ENCODE measurements around the gene ARMH2. TPM values are rescaled to one million over a fixed set of nuclear protein-coding genes. Genes with fewer than 3 reads are reported as not detected.
A peak's percentile ranks its signal among the peaks of the same experiment; 100 is the strongest.

ARMH2 gene
- total RNA-seq, 8 experiments from 2014 or later, result 0.25 to 0.59 TPM; not detected in 6

DNA sequence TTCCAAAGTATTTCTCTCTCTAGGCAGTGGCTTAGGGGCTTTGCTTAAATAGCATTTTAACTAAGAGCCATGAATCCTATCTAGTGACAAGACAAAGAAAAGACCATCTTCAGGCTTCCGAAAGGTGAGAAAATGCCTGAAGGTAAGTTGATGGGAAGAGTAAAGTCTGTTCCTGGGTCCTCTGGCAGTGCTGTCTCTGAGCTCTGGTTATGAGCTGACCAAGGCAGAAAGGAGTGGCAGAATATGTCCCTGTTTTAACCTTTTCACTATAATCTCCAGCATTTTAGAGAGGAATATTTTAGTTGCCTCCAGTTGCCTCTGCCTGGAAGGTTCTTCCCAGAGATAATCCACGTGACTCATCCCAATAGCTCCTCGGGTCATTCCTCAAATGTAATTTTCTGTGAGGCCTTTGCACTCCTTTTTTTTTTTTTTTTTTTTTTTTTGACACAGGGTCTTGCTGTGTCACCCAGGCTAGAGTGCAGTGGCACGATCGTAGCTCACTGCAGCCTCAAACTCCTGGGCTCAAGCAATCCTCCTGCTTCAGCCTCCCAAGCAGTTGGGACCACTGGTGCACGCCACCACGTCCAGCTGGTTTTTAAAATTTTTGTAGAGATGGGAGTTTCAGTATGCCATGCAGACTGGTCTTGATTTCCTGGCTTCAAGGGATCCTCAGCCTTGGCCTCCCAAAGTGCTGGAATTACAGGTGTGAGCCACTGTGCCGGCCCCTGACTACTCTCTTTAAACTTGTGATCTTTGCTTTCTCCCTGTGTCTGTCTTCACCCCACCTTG is 3.7 kb upstream of the ARMH2 start:
- WGBS, 10 experiments, result 43 to 100% (median 88%) methylated on average over 2 to 6 of the region's 8 CpGs
- in situ Hi-C loops (cut with MboI; ENCODE audit: low pct_unique_long_range_greater_than_20kb in 2 of 9, low sequenced_read_pairs in 9 of 9, unreplicated experiment in 9 of 9), result no loop called here
- H3K27ac ChIP-seq, result no peak overlapping the region
- ATAC-seq (replicated peaks in 6 of 8), result no peak
- H3K4me3 ChIP-seq, result no peak overlapping the region
- peaks cover 0 to 3% of the 10 kb centered on the region in 2 donors for H3K4me1 ChIP-seq (replicated peaks in 1 of 2)

GRCh38 chr6:24799541-24799915 is 811 bp upstream of the ARMH2 start:
- Histone ChIP-seq H3K27ac (no peak overlapping the region), H3K4me3 (no peak overlapping the region), H3K4me1 (replicated peaks in 1 of 2) (peaks cover 0 to 3% of the 10 kb centered on the region in 2 donors)
- WGBS, 10 experiments, result 60 to 100% (median 91%) methylated on average over 1 of the region's 1 CpG; no CpG with 5 or more reads in 3 of the 10 experiments
- ATAC-seq (replicated peaks in 6 of 8), result no peak
- in situ Hi-C loops (cut with MboI; ENCODE audit: low pct_unique_long_range_greater_than_20kb in 2 of 9, low sequenced_read_pairs in 9 of 9, unreplicated experiment in 9 of 9), result no loop called here

- peaks cover 0 to 3% of the 10 kb centered on the region in 2 donors for H3K4me1 ChIP-seq (replicated peaks in 1 of 2)
- in situ Hi-C loops (cut with MboI; ENCODE audit: low pct_unique_long_range_greater_than_20kb in 2 of 9, low sequenced_read_pairs in 9 of 9, unreplicated experiment in 9 of 9), result no loop called here
- no peak for ATAC-seq (replicated peaks in 6 of 8)
- 70 to 93% (median 88%) methylated on average over 2 to 5 of the region's 6 CpGs; no CpG with 5 or more reads in 1 of the 10 experiments for WGBS, 10 experiments
- H3K27ac ChIP-seq, result no peak overlapping the region
- no peak overlapping the region for H3K4me3 ChIP-seq
Observed at GRCh38 chr6:24797596-24798216, 1.0 kb downstream of the ARMH2 start.

DNA sequence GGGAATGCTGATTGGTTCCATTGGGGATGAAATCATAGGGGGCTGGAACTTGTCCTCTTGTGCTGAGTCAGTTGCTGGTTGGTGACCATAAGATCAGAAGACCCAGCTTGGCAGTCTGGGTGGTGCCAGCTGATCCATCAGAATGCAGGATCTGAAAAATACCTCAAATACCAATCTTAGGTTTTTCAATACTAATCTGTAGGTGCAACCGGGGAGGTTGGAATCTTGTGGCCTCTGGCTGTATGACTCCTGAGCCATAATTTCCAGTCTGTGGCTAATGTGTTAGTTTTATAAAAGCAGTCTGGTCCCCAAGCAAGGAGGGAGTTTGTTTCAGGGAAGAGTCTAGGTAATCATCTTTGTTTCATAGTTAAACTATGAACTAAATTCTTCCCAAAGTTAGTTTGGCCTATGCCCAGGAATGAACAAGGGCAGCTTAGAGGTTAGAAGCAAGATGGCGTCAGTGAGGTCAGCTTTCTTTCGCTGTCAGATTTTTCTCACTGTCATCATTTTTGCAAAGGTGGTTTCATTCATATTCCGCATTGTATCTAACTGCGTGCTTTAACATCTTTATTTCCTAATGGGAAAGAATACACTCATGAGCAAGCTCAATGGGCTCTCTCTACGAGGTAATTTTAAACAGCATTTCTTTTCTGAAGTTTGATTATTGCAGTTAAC is 2.0 kb downstream of the ARMH2 start:
- no peak overlapping the region for H3K4me3 ChIP-seq
- WGBS, 10 experiments, result 89 to 100% (median 95%) methylated on average over 2 to 6 of the region's 6 CpGs; no CpG with 5 or more reads in 1 of the 10 experiments
- H3K4me1 ChIP-seq (replicated peaks in 1 of 2), result peaks cover 0 to 3% of the 10 kb centered on the region in 2 donors
- H3K27ac ChIP-seq, result no peak overlapping the region
- ATAC-seq (replicated peaks in 6 of 8), result no peak
- in situ Hi-C loops (cut with MboI; ENCODE audit: low pct_unique_long_range_greater_than_20kb in 2 of 9, low sequenced_read_pairs in 9 of 9, unreplicated experiment in 9 of 9), result no loop called here

- Histone ChIP-seq H3K4me1 (replicated peaks in 1 of 2) (peaks cover 0 to 3% of the 10 kb centered on the region in 2 donors), H3K4me3 (no peak overlapping the region), H3K27ac (no peak overlapping the region)
- 61 to 100% (median 85%) methylated on average over 2 of the region's 2 CpGs; no CpG with 5 or more reads in 4 of the 10 experiments for WGBS, 10 experiments
- in situ Hi-C loops (cut with MboI; ENCODE audit: low pct_unique_long_range_greater_than_20kb in 2 of 9, low sequenced_read_pairs in 9 of 9, unreplicated experiment in 9 of 9), result no loop called here
- no peak for ATAC-seq (replicated peaks in 6 of 8)
Observed at GRCh38 chr6:24795106-24795505, 3.6 kb downstream of the ARMH2 start.

- ATAC-seq (replicated peaks in 6 of 8), result no peak
- 58 to 100% (median 92%) methylated on average over 2 to 4 of the region's 4 CpGs for WGBS, 10 experiments
- H3K4me1 ChIP-seq (replicated peaks in 1 of 2), result no peaks in the 10 kb centered on the region
- no peak overlapping the region for H3K4me3 ChIP-seq
- in situ Hi-C loops (cut with MboI; ENCODE audit: low pct_unique_long_range_greater_than_20kb in 2 of 9, low sequenced_read_pairs in 9 of 9, unreplicated experiment in 9 of 9), result no loop called here
- H3K27ac ChIP-seq, result no peak overlapping the region
Observed at GRCh38 chr6:24788031-24788665, 10.6 kb downstream of the ARMH2 start.

DNA sequence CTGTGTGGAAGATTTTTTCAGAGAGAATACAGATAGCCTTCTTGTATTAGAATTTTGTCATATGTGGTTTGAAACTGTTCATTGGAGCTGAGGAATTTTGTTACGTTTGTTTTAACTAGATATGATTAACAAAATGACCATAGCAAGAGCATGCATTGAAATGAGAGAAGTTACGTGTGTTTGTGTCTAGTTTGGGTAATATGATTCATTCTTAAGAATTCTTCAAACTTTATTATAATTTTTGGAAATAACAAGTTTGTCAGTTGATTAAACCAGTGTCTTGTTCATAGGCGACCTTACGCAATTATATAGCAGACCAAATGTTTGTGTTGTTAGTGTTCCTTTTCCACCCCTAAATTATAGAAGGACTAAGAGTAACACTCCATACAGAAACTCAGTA is 18.5 kb downstream of the ARMH2 start:
- no peak overlapping the region for H3K27ac ChIP-seq
- in situ Hi-C loops (cut with MboI; ENCODE audit: low pct_unique_long_range_greater_than_20kb in 2 of 9, low sequenced_read_pairs in 9 of 9, unreplicated experiment in 9 of 9), result no loop called here
- no peak overlapping the region for H3K4me3 ChIP-seq
- WGBS, 10 experiments, result 87 to 100% (median 100%) methylated on average over 1 to 4 of the region's 4 CpGs
- peaks cover 7 to 8% of the 10 kb centered on the region in 2 donors for H3K4me1 ChIP-seq (replicated peaks in 1 of 2)
- ATAC-seq (replicated peaks in 6 of 8), result no peak

GRCh38 chr6:24779416-24780016 is 19.2 kb downstream of the ARMH2 start:
- Histone ChIP-seq H3K4me1 (replicated peaks in 1 of 2) (peaks cover 7 to 8% of the 10 kb centered on the region in 2 donors), H3K27ac (no peak overlapping the region), H3K4me3 (no peak overlapping the region)
- WGBS, 10 experiments, result 68 to 100% (median 88%) methylated on average over 2 to 3 of the region's 3 CpGs; no CpG with 5 or more reads in 2 of the 10 experiments
- in situ Hi-C loops (cut with MboI; ENCODE audit: low pct_unique_long_range_greater_than_20kb in 2 of 9, low sequenced_read_pairs in 9 of 9, unreplicated experiment in 9 of 9), result no loop called here
- ATAC-seq (replicated peaks in 6 of 8), result no peak

- Histone ChIP-seq H3K4me3 (no peak overlapping the region), H3K4me1 (replicated peaks in 1 of 2) (peaks cover 8 to 12% of the 10 kb centered on the region in 2 donors), H3K27ac (no peak overlapping the region)
- ATAC-seq (replicated peaks in 6 of 8), result no peak
- in situ Hi-C loops (cut with MboI; ENCODE audit: low pct_unique_long_range_greater_than_20kb in 2 of 9, low sequenced_read_pairs in 9 of 9, unreplicated experiment in 9 of 9), result no loop called here
Observed at GRCh38 chr6:24778878-24779277, 19.8 kb downstream of the ARMH2 start.

DNA sequence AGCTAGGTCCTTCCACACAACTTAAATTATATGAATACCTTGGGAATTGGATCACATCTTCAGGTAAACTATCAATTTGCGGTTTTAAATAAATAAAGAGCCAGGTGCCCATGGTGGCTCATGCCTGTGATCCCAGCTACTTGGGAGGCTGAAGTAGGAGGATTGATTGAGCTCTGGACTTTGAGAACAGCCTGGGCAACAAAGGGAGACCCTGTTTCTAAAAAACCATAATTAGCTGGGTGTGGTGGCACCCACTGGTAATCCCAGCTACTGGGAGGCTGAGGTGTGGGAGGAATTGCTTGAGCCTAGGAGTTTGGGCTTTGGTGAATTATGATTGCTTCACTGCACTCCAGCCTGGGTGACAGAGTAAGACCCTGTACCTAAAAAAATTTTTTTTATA is 20.6 kb downstream of the ARMH2 start:
- in situ Hi-C loops (cut with MboI; ENCODE audit: low pct_unique_long_range_greater_than_20kb in 2 of 9, low sequenced_read_pairs in 9 of 9, unreplicated experiment in 9 of 9), result no loop called here
- WGBS, 10 experiments, result 80 to 100% (median 100%) methylated on average over 1 of the region's 1 CpG; no CpG with 5 or more reads in 5 of the 10 experiments

DNA sequence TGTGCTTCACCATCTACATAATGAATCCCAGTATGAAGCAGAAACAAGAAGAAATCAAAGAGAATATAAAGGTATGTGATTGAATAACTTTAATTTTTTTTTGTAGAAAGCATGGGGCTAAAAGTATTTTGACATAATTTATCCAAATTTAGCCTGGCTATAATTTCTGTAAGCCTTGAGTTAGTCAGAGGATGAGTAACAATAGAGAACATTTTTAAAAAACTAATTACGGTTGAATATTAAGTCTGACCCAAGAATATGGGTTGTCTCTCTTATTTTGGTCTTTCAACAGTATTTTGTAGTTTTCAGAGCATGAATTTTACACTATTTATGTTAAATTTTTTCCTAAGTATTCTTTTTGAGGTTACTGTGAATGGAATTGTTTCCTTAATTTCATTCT is 21.5 kb downstream of the ARMH2 start:
- Histone ChIP-seq H3K4me3 (no peak overlapping the region), H3K4me1 (replicated peaks in 1 of 2) (peaks cover 9 to 12% of the 10 kb centered on the region in 2 donors), H3K27ac (no peak overlapping the region)
- in situ Hi-C loops (cut with MboI; ENCODE audit: low pct_unique_long_range_greater_than_20kb in 2 of 9, low sequenced_read_pairs in 9 of 9, unreplicated experiment in 9 of 9), result no loop called here
- 0 to 100% (median 86%) methylated on average over 1 of the region's 1 CpG; no CpG with 5 or more reads in 1 of the 10 experiments for WGBS, 10 experiments
- no peak for ATAC-seq (replicated peaks in 6 of 8)

More for the DNA sequence above, 20.6 kb downstream of the ARMH2 start:
- no peak for ATAC-seq (replicated peaks in 6 of 8)
- no peak overlapping the region for H3K4me3 ChIP-seq
- no peak overlapping the region for H3K27ac ChIP-seq
- H3K4me1 ChIP-seq (replicated peaks in 1 of 2), result peaks cover 9 to 12% of the 10 kb centered on the region in 2 donors

GRCh38 chr6:24775520-24776058 is 23.1 kb downstream of the ARMH2 start:
- peak overlapping the region in 1 of 2 donors; percentile 5 for H3K27ac ChIP-seq
- in situ Hi-C loops (cut with MboI; ENCODE audit: low pct_unique_long_range_greater_than_20kb in 2 of 9, low sequenced_read_pairs in 9 of 9, unreplicated experiment in 9 of 9), result no loop called here
- peak; percentile 2 to 34 (median 8) for ATAC-seq (replicated peaks in 6 of 8)

More at GRCh38 chr6:24775520-24776058, 23.1 kb downstream of the ARMH2 start:
- Histone ChIP-seq H3K4me3 (peak overlapping the region; percentile 74 to 99 (median 89)), H3K4me1 (replicated peaks in 1 of 2) (peaks cover 9 to 12% of the 10 kb centered on the region in 2 donors)
- whole genome bisulfite sequencing, 10 experiments, result 0 to 20% (median 1%) methylated on average over 1 to 15 of the region's 20 CpGs
